Keratinocyte (primary cell): ENCODE measurements around the gene FSTL5.

Source experiments
- EZH2 ChIP-seq: IDR thresholded peaks from one replicate; pipeline ENCODE4 v1.6.1; 2012; ENCODE audit warnings: inconsistent platforms, mild to moderate bottlenecking, low read length, moderate library complexity
- TF ChIP-seq, protein P1 (sequence below), 3 experiments: IDR thresholded peaks in 1 of 3; conservative IDR thresholded peaks in 1 of 3; optimal IDR thresholded peaks in 1 of 3; 2 replicates in 2 of 3; 3 replicates in 1 of 3; pipeline versions ENCODE3 to v1.5.1; 2011; ENCODE audit warnings: low read length in 3 of 3, mild to moderate bottlenecking in 3 of 3, moderate library complexity in 2 of 3, control low read depth in 1 of 3, inconsistent platforms in 1 of 3; ENCODE audit not compliant: insufficient read depth in 2 of 3; ENCODE audit errors: extremely low read depth in 1 of 3

DNA sequence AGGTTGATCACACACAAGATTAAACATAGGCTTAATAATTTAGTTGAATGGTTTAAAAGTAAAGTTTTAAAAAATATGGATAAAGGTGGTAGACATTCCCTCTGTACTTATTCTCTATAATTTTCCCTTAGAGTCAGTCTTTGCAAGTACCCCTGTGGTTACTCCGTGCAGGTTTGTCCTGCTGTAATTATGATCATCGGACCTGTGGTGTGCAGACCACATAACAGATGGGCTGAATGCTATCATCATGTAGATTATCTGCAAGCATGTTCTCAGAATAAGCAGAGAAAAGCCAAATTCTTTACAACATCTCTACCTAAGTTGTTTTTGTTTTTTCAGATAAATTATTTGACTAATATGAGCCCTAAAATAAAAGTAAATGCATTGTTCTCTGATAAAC lies 146.8 kb downstream of the FSTL5 start:
- TF ChIP-seq EZH2 = no peak
- TF ChIP-seq, protein P1, sequence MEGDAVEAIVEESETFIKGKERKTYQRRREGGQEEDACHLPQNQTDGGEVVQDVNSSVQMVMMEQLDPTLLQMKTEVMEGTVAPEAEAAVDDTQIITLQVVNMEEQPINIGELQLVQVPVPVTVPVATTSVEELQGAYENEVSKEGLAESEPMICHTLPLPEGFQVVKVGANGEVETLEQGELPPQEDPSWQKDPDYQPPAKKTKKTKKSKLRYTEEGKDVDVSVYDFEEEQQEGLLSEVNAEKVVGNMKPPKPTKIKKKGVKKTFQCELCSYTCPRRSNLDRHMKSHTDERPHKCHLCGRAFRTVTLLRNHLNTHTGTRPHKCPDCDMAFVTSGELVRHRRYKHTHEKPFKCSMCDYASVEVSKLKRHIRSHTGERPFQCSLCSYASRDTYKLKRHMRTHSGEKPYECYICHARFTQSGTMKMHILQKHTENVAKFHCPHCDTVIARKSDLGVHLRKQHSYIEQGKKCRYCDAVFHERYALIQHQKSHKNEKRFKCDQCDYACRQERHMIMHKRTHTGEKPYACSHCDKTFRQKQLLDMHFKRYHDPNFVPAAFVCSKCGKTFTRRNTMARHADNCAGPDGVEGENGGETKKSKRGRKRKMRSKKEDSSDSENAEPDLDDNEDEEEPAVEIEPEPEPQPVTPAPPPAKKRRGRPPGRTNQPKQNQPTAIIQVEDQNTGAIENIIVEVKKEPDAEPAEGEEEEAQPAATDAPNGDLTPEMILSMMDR (optimal IDR thresholded peaks at IDR 0.05 in 1 of 3, IDR thresholded peaks at IDR 0.05 in 1 of 3, conservative IDR thresholded peaks at IDR 0.05 in 1 of 3; ENCODE audit: extremely low read depth in 1 of 3, insufficient read depth in 2 of 3, low read length in 3 of 3) = no peak
